SH-SY5Y (cell line): ENCODE measurements around the gene RNF113B.

Experiments
- GATA2 ChIP-seq: IDR thresholded peaks from 2 replicates; pipeline ENCODE4 v1.6.1; 2011; ENCODE audit warnings: mild to moderate bottlenecking, low read depth, low read length
- GATA3 ChIP-seq: IDR thresholded peaks from 2 replicates; pipeline ENCODE4 v1.6.1; 2011; ENCODE audit warnings: low read depth, mild to moderate bottlenecking, low read length, moderate library complexity

GRCh38 chr13:98144027-98144741, 32.9 kb downstream of the RNF113B start:
- TF ChIP-seq GATA3 (no peak), GATA2 (no peak)
